HCT116 (cell line): ENCODE results near the gene COL4A1. TPM values are rescaled to one million over a fixed set of nuclear protein-coding genes. Genes with fewer than 3 reads are reported as not detected.

Source experiments
- ATAC-seq: fragments of 200-7000 bp; cut with Tn5 transposase; 2 replicates; pipeline ENCODE4 v1.9.1; 2020; ENCODE audit warnings: mild to moderate bottlenecking, moderate library complexity
- BruUV-seq: library from RNA; stranded (reverse); fragments of 400-500 nt; replicated peaks from 2 replicates; lab custom pipeline; 2021; lab: Mats Ljungman, UMichigan
- CTCF ChIA-PET: fragments of 300-600 bp; sonication (Branson Sonifier 250); formaldehyde crosslinking; loops from one replicate; lab custom pipeline; 2021; ENCODE audit warnings: antibody characterized with exemption; lab: Charles Lee
- POLR2A ChIA-PET: fragments of 300-600, 350-600 bp; sonication (Branson Sonifier 250); formaldehyde crosslinking; loops from one replicate; lab custom pipeline; 2021; ENCODE audit warnings: antibody characterized with exemption; lab: Charles Lee
- RAD21 ChIA-PET, 2 experiments: fragments of 300-600 bp; sonication (Branson Sonifier 250); formaldehyde crosslinking; loops; one replicate each; lab custom pipeline; 2023; ENCODE audit warnings: low total read pairs in 2 of 2; ENCODE audit not compliant: uncharacterized antibody in 2 of 2, unreplicated experiment in 2 of 2, low non-redundant PET in 1 of 2; lab: Charles Lee
- DNase-seq: peaks from one replicate; pipeline ENCODE4 v3.0.0-alpha.2; 2010; ENCODE audit warnings: low read depth, low spot score
- H2AFZ ChIP-seq: fragments of 200-600 bp; shearing (Covaris generic), sonication (generic); 2 replicates; pipeline ENCODE4 v1.6.1; 2017; ENCODE audit warnings: low read depth, mixed run types, mixed read lengths, antibody characterized with exemption, low read length; ENCODE audit not compliant: poor library complexity, severe bottlenecking
- H3K27ac ChIP-seq: 2 replicates; pipeline ENCODE4 v1.5.1; 2012; ENCODE audit warnings: low read depth, low read length
- H3K27me3 ChIP-seq: fragments of 200-600 bp; sonication (generic); 2 replicates; pipeline ENCODE4 v1.6.1; 2016; ENCODE audit warnings: mixed run types, low read length, mixed read lengths; ENCODE audit not compliant: insufficient read depth
- H3K36me3 ChIP-seq, 2 experiments: fragments of 200-500 bp in 1 of 2; fragments of 200-600 bp in 1 of 2; sonication (Bioruptor generic) in 1 of 2; sonication (generic) in 1 of 2; 2 replicates each; pipeline versions ENCODE4 v1.5.1 to v1.6.1; 2014 to 2016; ENCODE audit warnings: low read length in 2 of 2, inconsistent platforms in 1 of 2, mixed read lengths in 1 of 2, mixed run types in 1 of 2; ENCODE audit not compliant: insufficient read depth in 2 of 2, control insufficient read depth in 1 of 2
- H3K4me1 ChIP-seq, 2 experiments: fragments of 200-600 bp in 1 of 2; sonication (generic) in 1 of 2; 2 replicates each; pipeline versions ENCODE4 v1.5.1 to v1.6.1; 2012 to 2017; ENCODE audit warnings: low read length in 2 of 2, inconsistent platforms in 1 of 2, mild to moderate bottlenecking in 1 of 2, mixed read lengths in 1 of 2, mixed run types in 1 of 2, moderate library complexity in 1 of 2; ENCODE audit not compliant: insufficient read depth in 2 of 2, control insufficient read depth in 1 of 2
- H3K4me2 ChIP-seq: fragments of 200-600 bp; sonication (generic); 2 replicates; pipeline ENCODE4 v1.6.1; 2017; ENCODE audit warnings: mixed run types, low read length, mixed read lengths
- H3K4me3 ChIP-seq, 2 experiments: fragments of 200-600 bp in 1 of 2; sonication (generic) in 1 of 2; replicated peaks in 1 of 2; 2 replicates each; pipeline ENCODE4 v1.5.1; 2011 to 2016; ENCODE audit warnings: low read length in 2 of 2, control low read depth in 1 of 2, low read depth in 1 of 2, mild to moderate bottlenecking in 1 of 2, mixed read lengths in 1 of 2, mixed run types in 1 of 2
- H3K79me2 ChIP-seq: fragments of 200-600 bp; sonication (generic); 2 replicates; pipeline ENCODE4 v1.6.1; 2017; ENCODE audit warnings: mild to moderate bottlenecking, mixed run types, low read length, moderate library complexity, mixed read lengths; ENCODE audit not compliant: insufficient read depth
- H3K9ac ChIP-seq: fragments of 200-600 bp; sonication (generic); 2 replicates; pipeline ENCODE4 v1.6.1; 2016; ENCODE audit warnings: low read length, mixed read lengths
- H3K9me2 ChIP-seq: fragments of 200-600 bp; sonication (generic), shearing (Covaris generic); 2 replicates; pipeline ENCODE4 v1.6.1; 2017; ENCODE audit warnings: mixed run types, mild to moderate bottlenecking, moderate library complexity; ENCODE audit not compliant: insufficient read depth
- H3K9me3 ChIP-seq, 2 experiments: fragments of 200-500 bp in 1 of 2; fragments of 200-600 bp in 1 of 2; sonication (Bioruptor generic) in 1 of 2; sonication (generic) in 1 of 2; 2 replicates each; pipeline ENCODE4 v1.6.1; 2014 to 2017; ENCODE audit warnings: low read length in 2 of 2, mixed read lengths in 2 of 2, inconsistent platforms in 1 of 2, low read depth in 1 of 2, mild to moderate bottlenecking in 1 of 2, mixed run types in 1 of 2, moderate library complexity in 1 of 2; ENCODE audit not compliant: control insufficient read depth in 1 of 2, insufficient read depth in 1 of 2
- H4K20me1 ChIP-seq: fragments of 200-600 bp; sonication (generic), shearing (Covaris generic); 2 replicates; pipeline ENCODE4 v1.6.1; 2017; ENCODE audit warnings: mixed run types, mild to moderate bottlenecking, moderate library complexity; ENCODE audit not compliant: insufficient read depth
- CEBPB ChIP-seq: IDR thresholded peaks from 2 replicates; pipeline ENCODE4 v1.6.1; 2012; ENCODE audit warnings: low read depth
- EGR1 ChIP-seq: IDR thresholded peaks from 2 replicates; pipeline ENCODE4 v1.6.1; 2012; ENCODE audit warnings: low read depth
- ELF1 ChIP-seq: IDR thresholded peaks from 2 replicates; pipeline ENCODE4 v1.6.1; 2012; ENCODE audit warnings: low read depth, borderline replicate concordance
- EZH2 ChIP-seq: fragments of 200-600 bp; sonication (generic); IDR thresholded peaks from 2 replicates; pipeline ENCODE4 v1.6.1; 2017; ENCODE audit warnings: antibody characterized with exemption, mixed run types
- EZH2phosphoT487 ChIP-seq: fragments of 200-600 bp; IDR thresholded peaks from 2 replicates; pipeline ENCODE4 v1.6.1; 2018; ENCODE audit warnings: antibody characterized with exemption, borderline replicate concordance
- FOSL1 ChIP-seq: IDR thresholded peaks from 2 replicates; pipeline ENCODE4 v1.6.1; 2012; ENCODE audit warnings: low read depth
- POLR2A ChIP-seq: IDR thresholded peaks from 2 replicates; pipeline ENCODE4 v1.7.0; 2011; ENCODE audit warnings: borderline replicate concordance; ENCODE audit not compliant: insufficient read depth, insufficient read length; ENCODE audit errors: extremely low read depth
- POLR2AphosphoS5 ChIP-seq: IDR thresholded peaks from 2 replicates; pipeline ENCODE4 v1.6.1; 2011; ENCODE audit warnings: mild to moderate bottlenecking, low read depth, low read length, moderate library complexity
- RAD21 ChIP-seq: IDR thresholded peaks from 2 replicates; pipeline ENCODE4 v1.6.1; 2012; ENCODE audit warnings: low read depth, mild to moderate bottlenecking
- SIN3A ChIP-seq: IDR thresholded peaks from 2 replicates; pipeline ENCODE4 v1.6.1; 2012; ENCODE audit warnings: low read depth
- TCF7L2 ChIP-seq: IDR thresholded peaks from 2 replicates; pipeline ENCODE4 v1.7.0; 2011; ENCODE audit warnings: borderline replicate concordance, inconsistent platforms; ENCODE audit not compliant: insufficient read depth, insufficient read length; ENCODE audit errors: extremely low read depth
- YY1 ChIP-seq: IDR thresholded peaks from 2 replicates; pipeline ENCODE4 v1.6.1; 2011; ENCODE audit warnings: low read length, low read depth, moderate library complexity, mild to moderate bottlenecking; ENCODE audit not compliant: insufficient replicate concordance; ENCODE audit errors: extremely low read depth
- ZFX ChIP-seq: fragments of 450-650 bp; IDR thresholded peaks from 2 replicates; pipeline ENCODE4 v1.6.1; 2017
- intact Hi-C: fragments of 100-400 bp; cut with micrococcal nuclease; formaldehyde crosslinking; loops from 2 replicates; pipeline ENCODE4 v1.10.0; 2022
- total RNA-seq: library from RNA; stranded (reverse); gene quantifications from one replicate; pipeline ENCODE4 v1.2.1, GENCODE V29; 2021; ENCODE audit not compliant: unreplicated experiment
- TF ChIP-seq, protein P1 (sequence below): IDR thresholded peaks from 2 replicates; pipeline ENCODE4 v1.6.1; 2011; ENCODE audit warnings: mild to moderate bottlenecking, low read length, moderate library complexity; ENCODE audit not compliant: insufficient replicate concordance; ENCODE audit errors: extremely low read depth
- TF ChIP-seq, protein P2 (sequence below): IDR thresholded peaks from 2 replicates; pipeline ENCODE4 v1.6.1; 2012
- TF ChIP-seq, protein P3 (sequence below): IDR thresholded peaks from 2 replicates; pipeline ENCODE4 v1.6.1; 2012
- TF ChIP-seq, protein P4 (sequence below), 3 experiments: fragments of 200-600 bp in 1 of 3; sonication (generic) in 1 of 3; IDR thresholded peaks in 2 of 3; conservative IDR thresholded peaks in 1 of 3; 2 replicates each; pipeline ENCODE4 v1.5.1; 2012 to 2017; ENCODE audit warnings: low read depth in 2 of 3, low read length in 2 of 3, antibody characterized with exemption in 1 of 3, borderline replicate concordance in 1 of 3, control low read depth in 1 of 3, mild to moderate bottlenecking in 1 of 3, mixed read lengths in 1 of 3, mixed run types in 1 of 3, moderate library complexity in 1 of 3; ENCODE audit not compliant: insufficient read depth in 1 of 3

The COL4A1 gene
- total RNA-seq, 1 experiment from 2014 or later: 0.57 TPM

DNA sequence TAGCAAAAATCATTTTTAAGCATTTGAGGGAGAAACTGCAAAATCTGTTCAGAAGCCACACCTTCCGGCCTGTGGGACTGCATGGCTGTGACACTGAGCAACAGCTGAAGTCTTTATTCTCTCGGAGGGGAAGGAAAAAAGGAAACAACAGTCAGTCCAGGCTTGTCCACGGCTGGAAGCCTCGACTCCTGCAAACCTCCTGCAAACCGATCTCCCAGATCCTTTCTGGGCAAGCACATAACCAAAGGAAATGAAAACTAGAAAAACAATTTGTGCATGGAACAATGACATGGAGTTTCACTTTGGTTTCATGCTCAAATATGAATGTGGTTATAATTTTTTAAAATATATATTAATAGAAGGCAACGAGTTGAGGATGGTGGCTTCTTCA, 1.0 kb downstream of the COL4A1 start:
- no TSS peak for BruUV-seq
- TF ChIP-seq POLR2AphosphoS5: no peak
- TF ChIP-seq EGR1: no peak
- no peak for TF ChIP-seq TCF7L2
- TF ChIP-seq, protein P1, sequence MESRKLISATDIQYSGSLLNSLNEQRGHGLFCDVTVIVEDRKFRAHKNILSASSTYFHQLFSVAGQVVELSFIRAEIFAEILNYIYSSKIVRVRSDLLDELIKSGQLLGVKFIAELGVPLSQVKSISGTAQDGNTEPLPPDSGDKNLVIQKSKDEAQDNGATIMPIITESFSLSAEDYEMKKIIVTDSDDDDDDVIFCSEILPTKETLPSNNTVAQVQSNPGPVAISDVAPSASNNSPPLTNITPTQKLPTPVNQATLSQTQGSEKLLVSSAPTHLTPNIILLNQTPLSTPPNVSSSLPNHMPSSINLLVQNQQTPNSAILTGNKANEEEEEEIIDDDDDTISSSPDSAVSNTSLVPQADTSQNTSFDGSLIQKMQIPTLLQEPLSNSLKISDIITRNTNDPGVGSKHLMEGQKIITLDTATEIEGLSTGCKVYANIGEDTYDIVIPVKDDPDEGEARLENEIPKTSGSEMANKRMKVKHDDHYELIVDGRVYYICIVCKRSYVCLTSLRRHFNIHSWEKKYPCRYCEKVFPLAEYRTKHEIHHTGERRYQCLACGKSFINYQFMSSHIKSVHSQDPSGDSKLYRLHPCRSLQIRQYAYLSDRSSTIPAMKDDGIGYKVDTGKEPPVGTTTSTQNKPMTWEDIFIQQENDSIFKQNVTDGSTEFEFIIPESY: no peak
- TF ChIP-seq EZH2phosphoT487: no peak
- TF ChIP-seq ELF1: no peak
- TF ChIP-seq FOSL1: no peak
- TF ChIP-seq CEBPB: no peak
- TF ChIP-seq ZFX: no peak
- no peak for TF ChIP-seq SIN3A
- TF ChIP-seq, all 23 proteins: peak for 0
- Histone ChIP-seq H3K9ac (no peak overlapping the region), H3K4me2 (no peak overlapping the region), H3K4me3 (no peak overlapping the region), H3K4me1 (no peaks in the 10 kb centered on the region), H3K9me3 (no peaks in the 10 kb centered on the region), H2AFZ (no peak overlapping the region), H3K36me3 (no peaks in the 10 kb centered on the region), H3K27me3 (peaks cover 48% of the 10 kb centered on the region), H3K27ac (no peak overlapping the region), H4K20me1 (no peaks in the 10 kb centered on the region), H3K9me2 (no peaks in the 10 kb centered on the region), H3K79me2 (no peaks in the 10 kb centered on the region)
- no peak for ATAC-seq
- CTCF ChIA-PET: no interaction called here
- RAD21 ChIA-PET: no interaction called here
- intact Hi-C loops: no loop called here
- DNase-seq: no peak
- POLR2A ChIA-PET: no interaction called here

DNA sequence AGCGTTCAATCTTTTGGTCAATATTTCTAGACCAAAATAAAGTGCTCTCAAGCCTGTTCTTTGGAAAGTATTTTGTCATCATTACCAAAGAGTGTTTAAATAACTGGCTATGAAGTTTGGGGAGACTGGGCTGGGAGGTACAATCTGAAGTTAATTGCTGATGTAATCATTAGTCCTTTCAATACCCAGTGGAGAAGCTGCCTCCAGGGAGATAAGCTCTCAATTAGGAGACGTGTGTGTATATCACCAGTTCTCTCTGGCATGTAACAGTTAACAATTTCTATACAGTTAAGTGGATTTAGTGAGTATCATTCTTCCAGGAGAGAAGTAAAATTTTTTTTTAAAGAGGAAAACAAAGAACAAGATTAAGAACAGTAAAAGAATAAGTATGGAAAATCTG, 1.4 kb downstream of the COL4A1 start:
- Histone ChIP-seq H3K9me3 (no peaks in the 10 kb centered on the region), H2AFZ (no peak overlapping the region), H3K27me3 (peaks cover 52% of the 10 kb centered on the region), H3K9me2 (no peaks in the 10 kb centered on the region), H3K27ac (no peak overlapping the region), H3K36me3 (no peaks in the 10 kb centered on the region), H4K20me1 (no peaks in the 10 kb centered on the region), H3K79me2 (no peaks in the 10 kb centered on the region), H3K4me3 (no peak overlapping the region), H3K4me2 (no peak overlapping the region), H3K9ac (no peak overlapping the region), H3K4me1 (no peaks in the 10 kb centered on the region)
- POLR2A ChIA-PET: no interaction called here
- TF ChIP-seq RAD21 (no peak), POLR2A (no peak), ZFX (no peak), YY1 (no peak), EGR1 (no peak), EZH2 (no peak), EZH2phosphoT487 (no peak), TCF7L2 (no peak), FOSL1 (no peak), ELF1 (no peak)
- TF ChIP-seq, protein P2, sequence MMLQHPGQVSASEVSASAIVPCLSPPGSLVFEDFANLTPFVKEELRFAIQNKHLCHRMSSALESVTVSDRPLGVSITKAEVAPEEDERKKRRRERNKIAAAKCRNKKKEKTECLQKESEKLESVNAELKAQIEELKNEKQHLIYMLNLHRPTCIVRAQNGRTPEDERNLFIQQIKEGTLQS: no peak
- TF ChIP-seq, protein P3, sequence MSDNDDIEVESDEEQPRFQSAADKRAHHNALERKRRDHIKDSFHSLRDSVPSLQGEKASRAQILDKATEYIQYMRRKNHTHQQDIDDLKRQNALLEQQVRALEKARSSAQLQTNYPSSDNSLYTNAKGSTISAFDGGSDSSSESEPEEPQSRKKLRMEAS: no peak
- TF ChIP-seq, protein P4, sequence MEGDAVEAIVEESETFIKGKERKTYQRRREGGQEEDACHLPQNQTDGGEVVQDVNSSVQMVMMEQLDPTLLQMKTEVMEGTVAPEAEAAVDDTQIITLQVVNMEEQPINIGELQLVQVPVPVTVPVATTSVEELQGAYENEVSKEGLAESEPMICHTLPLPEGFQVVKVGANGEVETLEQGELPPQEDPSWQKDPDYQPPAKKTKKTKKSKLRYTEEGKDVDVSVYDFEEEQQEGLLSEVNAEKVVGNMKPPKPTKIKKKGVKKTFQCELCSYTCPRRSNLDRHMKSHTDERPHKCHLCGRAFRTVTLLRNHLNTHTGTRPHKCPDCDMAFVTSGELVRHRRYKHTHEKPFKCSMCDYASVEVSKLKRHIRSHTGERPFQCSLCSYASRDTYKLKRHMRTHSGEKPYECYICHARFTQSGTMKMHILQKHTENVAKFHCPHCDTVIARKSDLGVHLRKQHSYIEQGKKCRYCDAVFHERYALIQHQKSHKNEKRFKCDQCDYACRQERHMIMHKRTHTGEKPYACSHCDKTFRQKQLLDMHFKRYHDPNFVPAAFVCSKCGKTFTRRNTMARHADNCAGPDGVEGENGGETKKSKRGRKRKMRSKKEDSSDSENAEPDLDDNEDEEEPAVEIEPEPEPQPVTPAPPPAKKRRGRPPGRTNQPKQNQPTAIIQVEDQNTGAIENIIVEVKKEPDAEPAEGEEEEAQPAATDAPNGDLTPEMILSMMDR (IDR thresholded peaks at IDR 0.05 in 2 of 3, conservative IDR thresholded peaks at IDR 0.05 in 1 of 3; ENCODE audit: borderline replicate concordance in 1 of 3, insufficient read depth in 1 of 3, low read depth in 2 of 3, low read length in 2 of 3): no peak
- CTCF ChIA-PET: no interaction called here
- ATAC-seq (no peak), DNase-seq (no peak)
- intact Hi-C loops: no loop called here
- RAD21 ChIA-PET: no interaction called here
- no TSS peak for BruUV-seq
